ENCODE results near the gene ATP2A3.

ATP2A3 gene

GRCh38 chr17:3990386-3991127 is 26.3 kb upstream of the ATP2A3 start:
- DNase-seq (ENCODE audit: low read depth), result peak; percentile 21
- no peak overlapping the region for H3K4me3 ChIP-seq (ENCODE audit: low read length)
- TF ChIP-seq, protein P1, sequence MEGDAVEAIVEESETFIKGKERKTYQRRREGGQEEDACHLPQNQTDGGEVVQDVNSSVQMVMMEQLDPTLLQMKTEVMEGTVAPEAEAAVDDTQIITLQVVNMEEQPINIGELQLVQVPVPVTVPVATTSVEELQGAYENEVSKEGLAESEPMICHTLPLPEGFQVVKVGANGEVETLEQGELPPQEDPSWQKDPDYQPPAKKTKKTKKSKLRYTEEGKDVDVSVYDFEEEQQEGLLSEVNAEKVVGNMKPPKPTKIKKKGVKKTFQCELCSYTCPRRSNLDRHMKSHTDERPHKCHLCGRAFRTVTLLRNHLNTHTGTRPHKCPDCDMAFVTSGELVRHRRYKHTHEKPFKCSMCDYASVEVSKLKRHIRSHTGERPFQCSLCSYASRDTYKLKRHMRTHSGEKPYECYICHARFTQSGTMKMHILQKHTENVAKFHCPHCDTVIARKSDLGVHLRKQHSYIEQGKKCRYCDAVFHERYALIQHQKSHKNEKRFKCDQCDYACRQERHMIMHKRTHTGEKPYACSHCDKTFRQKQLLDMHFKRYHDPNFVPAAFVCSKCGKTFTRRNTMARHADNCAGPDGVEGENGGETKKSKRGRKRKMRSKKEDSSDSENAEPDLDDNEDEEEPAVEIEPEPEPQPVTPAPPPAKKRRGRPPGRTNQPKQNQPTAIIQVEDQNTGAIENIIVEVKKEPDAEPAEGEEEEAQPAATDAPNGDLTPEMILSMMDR (conservative IDR thresholded peaks at IDR 0.05; ENCODE audit: low read length), result no peak

DNA sequence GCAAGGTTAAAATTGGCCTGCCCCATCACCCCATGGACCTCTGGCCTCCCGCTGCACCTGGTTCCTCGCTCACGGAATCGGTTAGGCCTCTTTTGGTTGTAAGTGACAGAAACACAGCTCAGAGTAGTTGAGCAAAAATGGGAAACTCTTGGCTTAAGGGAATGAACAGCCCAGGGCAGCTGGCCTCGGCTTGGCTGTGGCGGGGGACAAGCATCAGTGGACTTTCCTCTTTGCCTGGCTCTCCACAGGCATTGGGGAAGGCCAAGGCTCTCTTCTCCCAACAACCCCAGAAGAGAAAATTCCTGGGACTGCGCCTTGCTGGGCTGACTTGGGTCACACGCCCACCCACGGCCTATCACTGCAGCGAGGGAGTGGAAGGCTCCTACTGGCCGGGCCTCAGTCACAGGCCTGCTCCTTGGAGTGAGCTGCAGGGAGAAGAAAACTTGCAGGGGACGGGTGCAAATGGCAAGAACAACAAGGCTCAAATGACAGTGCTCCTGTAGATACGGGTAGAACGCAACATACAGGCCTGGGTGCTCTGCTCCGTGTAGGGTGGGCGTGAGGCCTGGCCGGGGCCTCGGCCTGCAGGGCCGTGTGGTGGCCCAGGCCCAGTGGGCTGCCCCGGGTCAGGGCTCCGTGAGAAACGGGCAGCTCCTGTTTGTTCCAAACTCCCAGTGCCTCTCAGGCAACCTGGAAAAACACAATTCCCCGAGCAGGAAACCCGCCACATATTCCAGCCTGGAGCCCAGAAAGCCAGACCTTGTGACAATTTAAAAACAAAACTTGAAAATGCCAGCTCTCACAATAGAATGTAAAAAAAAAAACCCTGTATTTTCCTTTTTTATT is 25.0 kb upstream of the ATP2A3 start:
- TF ChIP-seq, protein P1 (conservative IDR thresholded peaks at IDR 0.05; ENCODE audit: low read length), result no peak
- no peak overlapping the region for H3K4me3 ChIP-seq (ENCODE audit: low read length)
- no peak for DNase-seq (ENCODE audit: low read depth)

- TF ChIP-seq, protein P1 (conservative IDR thresholded peaks at IDR 0.05; ENCODE audit: low read length), result no peak
- DNase-seq (ENCODE audit: low read depth), result no peak
- H3K4me3 ChIP-seq (ENCODE audit: low read length), result no peak overlapping the region
Measured at GRCh38 chr17:3988297-3989040, 24.2 kb upstream of the ATP2A3 start.

- no peak overlapping the region for H3K4me3 ChIP-seq (ENCODE audit: low read length)
- no peak for DNase-seq (ENCODE audit: low read depth)
- TF ChIP-seq, protein P1 (conservative IDR thresholded peaks at IDR 0.05; ENCODE audit: low read length), result no peak
Measured at GRCh38 chr17:3986939-3987335, 22.7 kb upstream of the ATP2A3 start.

GRCh38 chr17:3986270-3986938 is 22.2 kb upstream of the ATP2A3 start:
- H3K4me3 ChIP-seq (ENCODE audit: low read length), result no peak overlapping the region
- TF ChIP-seq, protein P1 (conservative IDR thresholded peaks at IDR 0.05; ENCODE audit: low read length), result no peak
- no peak for DNase-seq (ENCODE audit: low read depth)

DNA sequence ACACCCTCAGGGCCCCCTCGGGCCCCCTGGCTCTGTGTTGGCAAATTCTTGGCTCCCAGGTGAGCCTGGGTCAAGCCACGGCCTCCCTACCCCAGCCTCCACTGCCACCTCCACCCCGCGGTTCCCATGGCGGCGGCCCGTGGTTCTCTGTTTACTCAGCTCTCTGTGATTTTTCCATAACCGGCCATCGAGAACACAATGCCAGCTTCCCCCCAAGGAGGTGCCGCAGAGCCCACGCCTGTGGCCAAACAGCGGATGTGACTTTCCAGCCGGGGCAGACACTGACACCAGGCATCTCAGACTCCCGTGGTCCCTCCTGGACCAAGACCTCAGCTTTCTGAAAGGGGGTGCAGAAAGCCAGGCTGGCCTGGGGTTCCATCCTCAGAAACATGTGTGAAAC is 21.6 kb upstream of the ATP2A3 start:
- H3K4me3 ChIP-seq (ENCODE audit: low read length), result no peak overlapping the region
- DNase-seq (ENCODE audit: low read depth), result no peak
- TF ChIP-seq, protein P1 (conservative IDR thresholded peaks at IDR 0.05; ENCODE audit: low read length), result no peak
